Left colon (tissue), 2 donors: ENCODE measurements around the gene SRD5A1. TPM values are rescaled to one million over a fixed set of nuclear protein-coding genes. Genes with fewer than 3 reads are reported as not detected.
"Not testable (repeated sequence)": the region's sequence is repeated elsewhere in the genome, so short reads cannot be mapped to it uniquely, and the experiment has no call there.

Experiments
- ATAC-seq: fragments of 200-7000 bp; cut with Tn5 transposase; one replicate; pipeline ENCODE4 v1.9.1; 2020; ENCODE audit warnings: mild to moderate bottlenecking, moderate library complexity
- DNase-seq, 2 donors: peaks; one replicate each; pipeline ENCODE4 v3.0.0-alpha.2; 2020
- intact Hi-C, 2 donors: fragments of 100-400 bp; cut with DNase I in 1 of 2; cut with micrococcal nuclease in 1 of 2; formaldehyde crosslinking; loops; one replicate each; pipeline versions ENCODE4 v1.11.2 to v1.14.0; 2022; cut with DNase I, micrococcal nuclease
- total RNA-seq, 2 donors: library from RNA; stranded (reverse); fragmentation: NEBNext Ultra II Directional; extraction: Animal tissue kit (Norgen Biotek cat#: 25700); gene quantifications; one replicate each; pipeline ENCODE4 v1.2.1, GENCODE V29; 2021
- donor health status: DM: no; HTN: no; CAD: no.
- donor health status: DM: yes; HTN: yes; CAD: no.

Gene SRD5A1
- total RNA-seq, 2 donors from 2014 or later, result 16.3 to 18.9 TPM

GRCh38 chr5:6634788-6635430, 1.7 kb downstream of the SRD5A1 start:
- no peak for ATAC-seq
- DNase-seq, result no peak
- intact Hi-C loops, result loop anchor here in 1 of 2 donors (10.0 kb wide), 1 partner anchor 70 kb away; no protein-coding TSS in a partner anchor

GRCh38 chr5:6636293-6636692, 3.1 kb downstream of the SRD5A1 start:
- intact Hi-C loops, result loop anchor here in 1 of 2 donors (10.0 kb wide), 1 partner anchor 69 kb away; no protein-coding TSS in a partner anchor
- DNase-seq (no peak), ATAC-seq (no peak)

- DNase-seq (no peak), ATAC-seq (no peak)
- intact Hi-C loops, result loop anchor here in 1 of 2 donors (10.0 kb wide), 1 partner anchor 68 kb away; no protein-coding TSS in a partner anchor
Observed at GRCh38 chr5:6637022-6637421, 3.8 kb downstream of the SRD5A1 start.

GRCh38 chr5:6637590-6637989, 4.3 kb downstream of the SRD5A1 start:
- ATAC-seq (no peak), DNase-seq (no peak)
- intact Hi-C loops, result loop anchor here in 1 of 2 donors (10.0 kb wide), 1 partner anchor 67 kb away; no protein-coding TSS in a partner anchor

GRCh38 chr5:6638236-6638635, 5.0 kb downstream of the SRD5A1 start:
- intact Hi-C loops, result loop anchor here in 1 of 2 donors (10.0 kb wide), 1 partner anchor 67 kb away; no protein-coding TSS in a partner anchor
- no peak for DNase-seq
- ATAC-seq, result no peak

GRCh38 chr5:6642655-6643054, 9.4 kb downstream of the SRD5A1 start:
- ATAC-seq, result no peak
- no peak for DNase-seq
- intact Hi-C loops, result no loop called here

- intact Hi-C loops, result no loop called here
- ATAC-seq (no peak), DNase-seq (no peak)
Observed at GRCh38 chr5:6644794-6645241, 11.6 kb downstream of the SRD5A1 start.

- DNase-seq, ATAC-seq, intact Hi-C loops: not testable (repeated sequence)
Observed at GRCh38 chr5:6645571-6646362, 12.5 kb downstream of the SRD5A1 start.

GRCh38 chr5:6649186-6649585, 15.9 kb downstream of the SRD5A1 start:
- intact Hi-C loops, result no loop called here
- DNase-seq, result no peak
- no peak for ATAC-seq

GRCh38 chr5:6649681-6650080, 16.4 kb downstream of the SRD5A1 start:
- ATAC-seq (no peak), DNase-seq (no peak)
- intact Hi-C loops, result no loop called here

- intact Hi-C loops, result no loop called here
- DNase-seq (no peak), ATAC-seq (no peak)
Observed at GRCh38 chr5:6652025-6652424, 18.8 kb downstream of the SRD5A1 start.

- ATAC-seq (no peak), DNase-seq (no peak)
- intact Hi-C loops, result no loop called here
Observed at GRCh38 chr5:6655432-6655831, 22.2 kb downstream of the SRD5A1 start.

- ATAC-seq, result no peak
- no peak for DNase-seq
- intact Hi-C loops, result no loop called here
Observed at GRCh38 chr5:6656680-6657079, 23.4 kb downstream of the SRD5A1 start.

GRCh38 chr5:6659941-6660684, 26.9 kb downstream of the SRD5A1 start:
- DNase-seq, result no peak
- intact Hi-C loops, result no loop called here
- peak; percentile 88 for ATAC-seq

GRCh38 chr5:6660688-6661087, 27.4 kb downstream of the SRD5A1 start:
- ATAC-seq (no peak), DNase-seq (no peak)
- intact Hi-C loops, result no loop called here

GRCh38 chr5:6666762-6667161, 33.5 kb downstream of the SRD5A1 start:
- no peak for DNase-seq
- intact Hi-C loops, result no loop called here
- ATAC-seq, result no peak

GRCh38 chr5:6667648-6668047, 34.4 kb downstream of the SRD5A1 start:
- DNase-seq (no peak), ATAC-seq (no peak)
- intact Hi-C loops, result no loop called here

- ATAC-seq, DNase-seq, intact Hi-C loops: not testable (repeated sequence)
Observed at GRCh38 chr5:6668717-6669116, 35.5 kb downstream of the SRD5A1 start.

GRCh38 chr5:6673031-6673430, 39.8 kb downstream of the SRD5A1 start:
- DNase-seq (no peak), ATAC-seq (no peak)
- intact Hi-C loops, result no loop called here
